ENCODE data around the gene C1orf141. TPM values are rescaled to one million over a fixed set of nuclear protein-coding genes. Genes with fewer than 3 reads are reported as not detected.

Gene C1orf141
- total RNA-seq, 1 donor from 2014 or later, result not detected

Small RNA genes lying within 50 kb of the gene (small RNA-seq; reads per million reads assigned to genes)
- not detected for gene RF00322 (ENCODE audit: low replicate concordance)

Other genes with a start within 250 kb of the C1orf141 start
- gene DNAI4, start 210.1 kb downstream of the C1orf141 start, total RNA-seq, result 15.2 TPM
- gene MIER1, start 210.0 kb downstream of the C1orf141 start, total RNA-seq, result 34.5 TPM
- 11.8 TPM for gene SLC35D1, start 80.8 kb downstream of the C1orf141 start, total RNA-seq
- gene IL23R, start 31.5 kb upstream of the C1orf141 start, total RNA-seq, result not detected
- 2.5 TPM for gene IL12RB2, start 172.9 kb upstream of the C1orf141 start, total RNA-seq

All from tongue (tissue), 2 donors.